ENCODE data around the gene APOM. TPM values are rescaled to one million over a fixed set of nuclear protein-coding genes. Genes with fewer than 3 reads are reported as not detected.

The APOM gene
- 2.8 to 3.7 TPM (median 2.9 TPM) in 5 replicates for total RNA-seq (2022; extraction: Qiagen RNA extraction)

DNA sequence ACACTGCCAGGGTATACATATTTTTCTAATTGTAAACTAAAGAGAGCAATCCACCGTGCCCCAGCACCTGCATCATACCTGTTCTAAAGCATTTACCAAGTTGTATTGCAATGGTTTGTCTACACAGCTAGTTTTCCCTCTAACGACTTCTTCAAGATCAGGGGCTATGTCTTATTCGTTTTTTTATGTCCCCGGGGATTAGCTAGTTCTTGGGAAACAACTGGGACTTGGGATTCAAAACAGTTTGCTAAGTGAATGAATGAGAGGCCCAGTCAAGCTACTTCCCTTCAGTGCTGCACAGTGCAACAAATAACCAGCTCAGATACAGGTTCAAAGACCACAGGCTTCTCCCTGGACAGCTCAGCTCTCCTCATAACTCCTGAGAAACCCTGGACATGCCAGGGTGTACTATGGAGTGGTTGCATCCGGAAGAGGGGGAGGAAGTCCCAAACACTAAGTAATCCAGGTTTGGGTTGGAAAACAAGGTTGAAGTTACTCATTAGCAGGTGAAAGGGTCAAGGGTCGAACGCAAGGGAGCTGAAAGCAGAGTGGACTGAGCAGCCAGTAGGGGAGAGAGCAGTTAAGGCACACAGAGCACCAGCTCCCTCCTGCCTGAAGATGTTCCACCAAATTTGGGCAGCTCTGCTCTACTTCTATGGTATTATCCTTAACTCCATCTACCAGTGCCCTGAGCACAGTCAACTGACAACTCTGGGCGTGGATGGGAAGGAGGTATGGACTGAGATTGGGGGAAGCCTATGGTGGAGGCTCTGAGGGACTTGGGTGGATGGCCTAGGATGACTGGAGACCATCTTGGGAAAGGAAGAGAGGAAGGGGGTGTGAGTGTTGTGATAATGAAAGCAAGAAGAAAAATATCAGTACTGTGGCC lies at the start of gene APOM:
Gene APOM, plus strand, starts transcription at position 546 of the 889 bp plus-strand sequence. Its CDS starts 73 bp downstream, at position 619.

DNA sequence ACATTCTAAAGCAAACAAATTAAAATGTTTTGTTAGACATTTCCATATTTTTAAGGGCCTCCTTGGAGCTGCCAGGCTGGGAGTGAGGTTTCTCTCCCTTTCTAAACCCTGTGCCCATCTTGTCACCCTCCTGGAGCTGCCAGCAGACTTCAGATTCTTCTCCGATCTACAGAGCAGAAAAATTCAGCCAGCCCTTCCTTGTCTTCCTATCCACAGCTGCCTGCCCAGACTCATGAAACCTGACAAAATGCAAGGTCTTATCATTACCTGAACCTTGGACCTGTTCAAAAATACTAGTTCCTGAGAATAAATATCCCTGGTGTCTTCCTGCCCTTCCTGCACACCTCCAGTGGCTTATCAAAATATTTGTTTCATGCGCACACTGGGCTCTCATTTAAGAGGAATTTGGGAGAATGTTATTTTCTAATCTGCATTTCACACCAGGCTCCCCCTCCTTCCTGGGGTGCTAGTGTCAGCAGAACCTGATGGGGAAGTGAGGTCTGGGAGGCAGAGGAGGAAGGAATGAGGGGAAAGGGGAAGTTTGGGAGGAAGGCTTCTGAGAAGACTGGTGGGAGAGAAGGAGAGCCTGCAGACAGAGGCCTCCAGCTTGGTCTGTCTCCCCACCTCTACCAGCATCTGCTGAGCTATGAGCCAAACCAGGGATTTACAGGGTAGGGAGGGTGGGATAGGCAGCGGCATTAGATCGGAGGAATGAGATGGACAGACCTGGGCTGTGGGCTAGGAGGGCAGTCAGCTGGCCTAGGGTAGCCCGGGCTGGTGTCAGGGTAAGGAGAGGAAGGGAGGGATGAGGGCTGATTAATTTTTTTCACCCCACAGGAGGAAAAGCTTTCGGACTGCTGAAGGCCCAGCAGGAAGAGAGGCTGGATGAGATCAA lies 40.8 kb upstream of the APOM start, which contains the start of gene AIF1:
Gene AIF1, plus strand, starts transcription at position 551 of the 895 bp plus-strand sequence. Its CDS starts 96 bp downstream, at position 647.

DNA sequence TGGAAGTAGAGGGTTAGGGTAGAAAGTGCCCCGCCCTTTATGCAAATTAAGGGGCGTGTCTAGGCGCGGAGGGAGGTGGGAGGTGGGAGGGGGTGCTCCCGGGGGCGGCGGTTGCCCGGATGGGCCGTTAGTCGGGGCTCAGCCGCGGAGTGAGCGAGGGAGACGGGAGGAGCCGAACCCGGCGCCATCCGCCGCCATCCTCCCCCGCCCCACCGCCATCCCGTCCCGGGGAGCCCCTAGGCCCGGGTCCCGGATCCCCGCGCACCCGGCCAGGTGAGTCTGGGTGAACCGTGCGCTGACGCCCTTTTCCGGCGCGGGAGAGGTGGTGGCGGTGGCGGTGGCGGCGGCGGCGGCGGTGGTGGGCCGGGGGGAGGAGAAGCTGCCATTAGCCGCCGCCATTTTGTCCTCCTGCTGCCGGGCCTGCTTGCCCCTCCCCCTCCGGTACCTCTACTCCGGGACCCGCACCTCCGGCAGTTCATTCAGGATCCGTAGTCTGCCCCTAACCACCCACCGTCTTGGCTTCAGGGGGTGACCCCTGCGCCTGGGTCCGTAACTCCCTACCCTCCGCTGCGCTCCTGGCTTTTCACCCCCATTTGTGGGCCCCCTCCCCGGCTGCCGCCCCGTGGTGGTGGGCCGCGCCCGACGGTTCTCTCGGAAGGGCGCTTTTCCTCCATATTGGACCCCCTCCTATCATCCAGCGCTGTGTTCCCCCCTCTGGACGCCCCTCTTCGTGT lies 34.9 kb upstream of the APOM start, which contains the start of gene PRRC2A:
Gene PRRC2A, plus strand, starts transcription at position 130 of the 734 bp plus-strand sequence. CDS start 2,075 bp downstream, outside the sequence.

DNA sequence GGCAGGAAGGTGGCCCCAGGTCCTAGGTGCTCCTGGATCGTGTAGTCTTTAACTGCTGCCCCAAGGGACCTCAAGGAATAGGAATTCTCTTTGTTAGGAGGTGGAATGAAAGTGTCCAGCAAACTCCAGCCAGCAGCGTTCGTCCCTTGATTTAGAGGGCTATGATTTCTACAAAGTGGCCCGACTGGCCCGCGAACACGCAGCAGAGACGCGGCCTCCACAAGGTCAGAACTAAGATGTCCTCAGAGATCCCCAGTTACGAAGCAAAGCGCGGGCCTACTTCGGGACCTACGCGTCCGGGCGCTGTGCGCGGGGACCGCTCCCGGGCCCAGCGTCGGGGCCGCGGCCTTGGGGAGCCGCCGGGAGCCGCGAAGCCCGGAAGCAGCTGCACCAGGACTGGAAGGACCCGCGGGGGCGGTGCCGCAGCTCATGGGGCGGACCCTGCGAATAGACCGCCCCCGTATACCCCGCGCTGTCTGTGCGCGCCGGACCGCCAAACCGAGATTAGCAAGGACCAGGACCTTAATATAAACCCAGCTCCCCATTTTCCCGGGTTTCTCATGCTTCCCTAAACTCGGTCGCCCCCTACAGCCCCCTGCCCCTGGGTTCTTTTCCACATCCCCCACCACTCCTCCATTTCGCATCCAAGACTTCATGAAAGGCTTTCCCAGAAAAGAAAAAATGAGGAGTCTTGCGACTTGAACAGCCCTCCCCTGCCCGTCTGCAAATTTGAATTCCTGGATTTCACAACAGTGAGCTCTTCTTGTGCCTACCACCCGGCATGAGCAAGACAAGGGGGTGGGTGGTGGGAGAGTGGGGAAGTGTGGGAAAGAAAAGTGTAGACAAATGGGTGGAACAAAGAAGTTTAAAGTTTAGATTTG lies 4.9 kb downstream of the APOM start, which contains the start of gene C6orf47:
Gene C6orf47, minus strand, starts transcription at position 398 of the 881 bp plus-strand sequence. CDS start 831 bp downstream, outside the sequence.

DNA sequence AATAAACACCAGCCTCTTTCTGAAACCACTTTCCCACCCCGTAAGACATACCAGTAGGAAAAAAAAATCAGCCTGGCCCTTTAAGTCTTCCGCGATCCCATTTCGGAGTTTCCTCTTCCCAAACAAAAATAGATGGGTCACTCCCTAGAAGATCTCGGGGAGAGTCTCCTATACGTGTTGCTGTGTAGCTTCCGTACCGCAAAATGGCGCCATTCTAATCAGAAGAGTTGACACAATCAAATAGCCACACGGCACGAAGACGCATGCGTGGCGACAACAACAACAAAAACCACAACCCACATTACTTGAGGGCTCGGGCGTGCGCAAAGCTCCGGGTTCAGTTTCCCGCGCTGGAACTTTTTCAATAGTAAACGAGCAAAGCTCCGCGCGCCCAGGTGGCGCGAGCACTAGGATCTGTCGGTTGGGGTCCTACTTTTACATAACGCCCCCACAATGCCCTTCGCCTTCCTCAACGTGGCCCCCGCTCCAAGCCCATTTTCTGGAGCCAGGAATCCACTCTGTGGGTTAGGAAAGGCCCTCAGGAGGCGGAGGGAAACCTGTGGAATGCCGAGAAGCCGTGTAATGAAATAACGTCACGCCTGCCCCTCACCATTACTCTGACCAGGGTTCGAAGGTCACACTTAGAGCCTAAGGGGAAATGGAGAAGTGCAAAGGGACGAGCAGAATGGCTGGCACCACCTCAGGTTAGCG lies 9.3 kb downstream of the APOM start, which contains the start of gene GPANK1:
Gene GPANK1, minus strand, starts transcription at position 208 of the 711 bp plus-strand sequence. CDS start 519 bp downstream, outside the sequence.

DNA sequence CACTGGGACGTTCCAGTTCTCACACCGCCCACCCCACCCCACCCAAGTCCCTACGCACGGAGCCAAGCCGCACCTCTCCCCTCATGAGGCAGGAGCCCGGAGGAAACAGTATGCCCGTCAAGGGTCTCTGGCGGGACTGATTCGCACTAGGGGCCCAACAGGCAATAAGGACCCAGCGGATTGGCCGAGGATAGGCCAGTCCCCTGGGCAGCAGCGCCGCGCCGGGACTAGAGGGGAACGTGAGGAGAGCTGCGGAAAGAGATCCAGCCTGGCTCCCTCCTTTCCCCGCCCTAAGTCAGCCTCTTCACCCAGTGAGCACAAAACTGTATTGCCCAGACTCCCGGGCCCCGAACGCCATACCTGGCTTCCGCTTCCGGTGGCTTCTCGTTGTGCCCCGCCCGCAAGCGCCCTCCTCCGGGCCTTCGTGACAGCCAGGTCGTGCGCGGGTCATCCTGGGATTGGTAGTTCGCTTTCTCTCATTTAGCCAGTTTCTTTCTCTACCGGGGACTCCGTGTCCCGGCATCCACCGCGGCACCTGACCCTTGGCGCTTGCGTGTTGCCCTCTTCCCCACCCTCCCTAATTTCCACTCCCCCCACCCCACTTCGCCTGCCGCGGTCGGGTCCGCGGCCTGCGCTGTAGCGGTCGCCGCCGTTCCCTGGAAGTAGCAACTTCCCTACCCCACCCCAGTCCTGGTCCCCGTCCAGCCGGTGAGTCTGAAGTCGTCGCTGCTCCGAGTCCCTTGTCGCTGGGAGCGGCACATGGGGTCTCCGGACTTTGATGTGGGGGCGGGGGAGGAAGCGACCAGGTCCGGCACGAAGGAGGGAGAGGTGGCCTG lies 10.0 kb downstream of the APOM start, which contains the start of gene CSNK2B:
Gene CSNK2B, plus strand, starts transcription at position 580 of the 836 bp plus-strand sequence. CDS start 752 bp downstream, outside the sequence.

DNA sequence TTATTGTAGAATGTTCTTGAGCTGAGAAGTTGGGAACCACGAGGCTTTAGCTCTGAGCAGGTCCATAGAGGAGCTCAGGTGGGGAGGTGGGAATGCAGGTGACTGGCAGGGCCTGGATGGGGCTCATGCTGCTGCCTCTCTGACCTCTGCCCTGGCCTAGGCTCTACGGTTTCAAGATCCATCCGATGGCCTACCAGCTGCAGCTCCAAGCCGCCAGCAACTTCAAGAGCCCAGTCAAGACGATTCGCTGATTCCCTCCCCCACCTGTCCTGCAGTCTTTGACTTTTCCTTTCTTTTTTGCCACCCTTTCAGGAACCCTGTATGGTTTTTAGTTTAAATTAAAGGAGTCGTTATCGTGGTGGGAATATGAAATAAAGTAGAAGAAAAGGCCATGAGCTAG lies 14.0 kb downstream of the APOM start, which contains the start of gene LY6G5B:
Gene LY6G5B, plus strand, starts transcription at position 301 of the 400 bp plus-strand sequence. CDS start 975 bp downstream, outside the sequence.

DNA sequence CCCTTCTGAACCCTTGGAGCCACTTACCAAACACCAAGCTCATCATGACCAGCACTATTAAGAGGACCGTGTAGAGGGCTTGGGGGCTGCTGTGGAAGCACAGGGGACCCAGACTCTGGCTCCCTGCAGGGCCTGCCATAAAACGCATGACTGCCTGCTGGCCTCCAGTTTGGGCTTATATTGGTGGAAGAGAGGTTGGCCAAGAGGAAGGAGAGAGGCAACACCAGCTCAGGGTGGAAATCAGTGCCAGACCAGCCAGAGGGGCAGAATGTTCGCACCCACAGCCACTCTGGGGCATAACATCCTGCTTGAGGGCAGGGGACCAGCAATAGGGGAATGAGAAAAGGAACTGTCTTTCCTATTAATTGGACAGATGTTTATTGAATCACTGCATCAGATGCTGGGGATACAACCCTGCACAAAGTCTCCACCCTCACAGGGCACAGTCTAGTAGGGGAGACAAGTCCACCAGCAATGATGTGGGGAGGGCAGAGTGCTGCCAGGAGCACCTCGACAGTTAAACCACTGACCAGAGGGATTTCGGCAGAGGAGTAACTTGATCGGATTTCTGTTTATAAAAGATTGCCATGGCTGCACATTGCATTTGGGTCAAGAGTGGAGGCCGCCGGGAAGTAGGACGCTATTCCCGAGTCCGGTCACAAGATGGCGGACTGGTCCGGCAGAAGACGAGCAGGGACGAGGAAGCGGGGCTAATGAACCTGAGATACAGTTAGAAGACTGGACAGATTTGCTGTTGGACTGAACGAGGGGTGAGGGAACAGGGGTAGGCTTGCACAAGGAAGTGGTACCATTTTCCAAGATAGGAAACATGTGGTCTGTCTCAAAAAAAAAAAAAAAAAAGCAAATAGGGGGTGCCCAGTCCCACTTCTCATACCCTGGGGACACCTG lies 24.8 kb downstream of the APOM start, which contains the start of gene LY6G5C:
Gene LY6G5C, minus strand, starts transcription at position 842 of the 909 bp plus-strand sequence. Its CDS starts 694 bp downstream, at position 148.

DNA sequence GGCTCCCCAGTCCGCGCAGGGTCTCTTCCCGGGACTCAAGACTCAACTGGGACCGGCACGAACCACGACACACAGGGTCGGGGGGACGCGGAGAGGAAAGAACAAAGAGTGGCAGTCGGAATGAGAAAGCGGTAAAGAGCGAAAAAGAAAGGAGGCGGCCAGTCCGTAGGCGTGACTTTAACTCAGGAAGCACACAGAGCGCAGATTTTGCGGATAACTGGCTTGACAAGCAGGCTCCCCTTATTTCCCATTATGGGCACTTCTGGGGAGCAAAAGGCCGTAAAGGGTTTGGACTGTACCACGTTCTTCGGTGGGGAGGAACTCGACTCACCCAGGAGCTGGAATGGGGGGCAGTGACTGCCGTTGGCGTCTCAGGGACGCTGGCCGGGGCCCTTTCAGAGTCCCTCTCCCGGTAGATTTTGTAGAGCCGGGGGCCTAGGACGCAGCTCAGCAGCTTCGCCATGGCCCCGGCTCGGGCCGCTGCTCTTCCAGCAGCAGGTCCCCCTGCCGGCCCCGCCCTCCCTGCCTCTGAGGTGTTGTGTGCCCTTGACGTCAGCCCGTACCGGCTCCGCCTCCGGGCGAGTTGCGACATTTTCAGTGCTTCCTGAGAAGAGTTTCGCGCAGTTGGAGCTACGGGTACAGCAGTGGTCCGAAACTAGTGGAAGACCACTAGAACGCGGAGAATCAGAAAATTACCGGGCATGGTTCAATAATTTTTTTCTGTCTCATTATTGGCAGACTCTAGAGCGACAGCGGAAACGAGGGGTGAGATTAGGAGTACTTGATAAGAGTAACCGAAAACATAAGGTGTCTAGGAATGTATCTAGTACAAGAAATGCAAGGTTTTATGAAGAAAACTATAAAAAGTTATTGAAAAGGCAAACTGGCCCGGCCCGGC lies 47.4 kb downstream of the APOM start, which contains the start of gene ABHD16A:
Gene ABHD16A, minus strand, starts transcription at position 506 of the 898 bp plus-strand sequence. Its CDS starts 43 bp downstream, at position 463.

DNA sequence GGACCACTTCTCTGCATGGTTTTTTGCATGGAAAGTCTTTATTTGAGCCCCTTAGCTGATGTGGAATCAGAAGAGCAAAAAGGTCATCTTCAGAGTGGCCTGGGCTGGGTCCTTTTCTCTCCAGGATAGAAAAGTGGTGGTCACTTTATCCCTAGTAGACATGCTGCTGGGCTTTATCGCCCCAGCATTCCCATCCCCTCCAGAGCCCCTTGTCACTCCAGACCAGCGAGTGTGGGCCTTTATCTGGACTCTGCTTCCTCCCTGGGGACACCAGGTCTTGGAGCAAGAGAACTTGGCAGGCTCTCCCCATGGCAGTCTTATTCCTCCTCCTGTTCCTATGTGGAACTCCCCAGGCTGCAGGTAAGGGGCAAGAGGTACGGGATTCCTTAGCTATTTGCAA lies 50.9 kb downstream of the APOM start, which contains the start of gene LY6G6F:
Gene LY6G6F, plus strand, starts transcription at position 268 of the 400 bp plus-strand sequence. Its CDS starts 41 bp downstream, at position 309.

Other genes with a start within 250 kb of the APOM start
- 6.0 to 8.1 TPM (median 7.5 TPM) in 5 replicates for gene MICB, start 157.7 kb upstream of the APOM start, total RNA-seq (2022; extraction: Qiagen RNA extraction)
- gene MCCD1, start 126.9 kb upstream of the APOM start, total RNA-seq (2022; extraction: Qiagen RNA extraction) = not detected in 5 replicates
- gene DDX39B, start 113.9 kb upstream of the APOM start, total RNA-seq (2022; extraction: Qiagen RNA extraction) = 336 to 391 TPM (median 386 TPM) in 5 replicates
- 0.35 to 0.98 TPM (median 0.50 TPM) in 5 replicates for gene ATP6V1G2, start 109.3 kb upstream of the APOM start, total RNA-seq (2022; extraction: Qiagen RNA extraction)
- gene NFKBIL1, start 108.3 kb upstream of the APOM start, total RNA-seq (2022; extraction: Qiagen RNA extraction) = 9.0 to 12.4 TPM (median 11.7 TPM) in 5 replicates
- gene LTA, start 83.6 kb upstream of the APOM start, total RNA-seq (2022; extraction: Qiagen RNA extraction) = 0.10 to 0.16 TPM (median 0.12 TPM) in 3 of 5 replicates, not detected in the others
- 0.07 to 0.15 TPM (median 0.14 TPM) in 3 of 5 replicates, not detected in the others for gene TNF, start 80.3 kb upstream of the APOM start, total RNA-seq (2022; extraction: Qiagen RNA extraction)
- gene LTB, start 73.5 kb upstream of the APOM start, total RNA-seq (2022; extraction: Qiagen RNA extraction) = 0.35 to 0.88 TPM (median 0.51 TPM) in 5 replicates
- 0.16 to 0.36 TPM in 2 of 5 replicates, not detected in the others for gene LST1, start 69.6 kb upstream of the APOM start, total RNA-seq (2022; extraction: Qiagen RNA extraction)
- not detected in 5 replicates for gene NCR3, start 62.9 kb upstream of the APOM start, total RNA-seq (2022; extraction: Qiagen RNA extraction)
- not detected in 5 replicates for gene AIF1, start 40.7 kb upstream of the APOM start, total RNA-seq (2022; extraction: Qiagen RNA extraction)
- 68.4 to 87.7 TPM (median 84.8 TPM) in 5 replicates for gene PRRC2A, start 35.2 kb upstream of the APOM start, total RNA-seq (2022; extraction: Qiagen RNA extraction)
- 106 to 148 TPM (median 138 TPM) in 5 replicates for gene BAG6, start 3.2 kb upstream of the APOM start, total RNA-seq (2022; extraction: Qiagen RNA extraction)
- 11.1 to 12.4 TPM (median 11.6 TPM) in 5 replicates for gene C6orf47, start 4.9 kb downstream of the APOM start, total RNA-seq (2022; extraction: Qiagen RNA extraction)
- 10.2 to 12.1 TPM (median 11.4 TPM) in 5 replicates for gene GPANK1, start 9.1 kb downstream of the APOM start, total RNA-seq (2022; extraction: Qiagen RNA extraction)
- gene CSNK2B, start 10.2 kb downstream of the APOM start, total RNA-seq (2022; extraction: Qiagen RNA extraction) = 167 to 177 TPM (median 171 TPM) in 5 replicates
- 2.1 to 5.7 TPM (median 3.8 TPM) in 5 replicates for gene LY6G5B, start 14.1 kb downstream of the APOM start, total RNA-seq (2022; extraction: Qiagen RNA extraction)
- gene LY6G5C, start 25.2 kb downstream of the APOM start, total RNA-seq (2022; extraction: Qiagen RNA extraction) = 0.92 to 1.6 TPM (median 1.1 TPM) in 5 replicates
- gene ABHD16A, start 47.4 kb downstream of the APOM start, total RNA-seq (2022; extraction: Qiagen RNA extraction) = 11.3 to 19.8 TPM (median 18.4 TPM) in 5 replicates
- gene LY6G6F, start 51.0 kb downstream of the APOM start, total RNA-seq (2022; extraction: Qiagen RNA extraction) = not detected in 5 replicates
- not detected in 5 replicates for gene LY6G6D, start 59.5 kb downstream of the APOM start, total RNA-seq (2022; extraction: Qiagen RNA extraction)
- gene LY6G6C, start 65.9 kb downstream of the APOM start, total RNA-seq (2022; extraction: Qiagen RNA extraction) = 0.21 to 0.24 TPM (median 0.23 TPM) in 3 of 5 replicates, not detected in the others
- not detected in 5 replicates for gene MPIG6B, start 67.5 kb downstream of the APOM start, total RNA-seq (2022; extraction: Qiagen RNA extraction)
- 28.3 to 32.5 TPM (median 31.8 TPM) in 5 replicates for gene DDAH2, start 73.4 kb downstream of the APOM start, total RNA-seq (2022; extraction: Qiagen RNA extraction)
- gene CLIC1, start 80.6 kb downstream of the APOM start, total RNA-seq (2022; extraction: Qiagen RNA extraction) = 471 to 496 TPM (median 485 TPM) in 5 replicates
- 11.8 to 15.5 TPM (median 13.1 TPM) in 5 replicates for gene MSH5, start 84.1 kb downstream of the APOM start, total RNA-seq (2022; extraction: Qiagen RNA extraction)
- gene SAPCD1, start 106.8 kb downstream of the APOM start, total RNA-seq (2022; extraction: Qiagen RNA extraction) = 2.6 to 5.2 TPM (median 4.3 TPM) in 5 replicates
- gene VWA7, start 121.4 kb downstream of the APOM start, total RNA-seq (2022; extraction: Qiagen RNA extraction) = 0.72 to 2.2 TPM (median 1.4 TPM) in 5 replicates
- gene VARS1, start 139.9 kb downstream of the APOM start, total RNA-seq (2022; extraction: Qiagen RNA extraction) = 45.6 to 60.9 TPM (median 53.8 TPM) in 5 replicates
- 51.0 to 62.8 TPM (median 60.8 TPM) in 5 replicates for gene LSM2, start 151.1 kb downstream of the APOM start, total RNA-seq (2022; extraction: Qiagen RNA extraction)
- 1.3 to 1.8 TPM (median 1.5 TPM) in 5 replicates for gene HSPA1L, start 159.4 kb downstream of the APOM start, total RNA-seq (2022; extraction: Qiagen RNA extraction)
- gene HSPA1A, start 159.6 kb downstream of the APOM start, total RNA-seq (2022; extraction: Qiagen RNA extraction) = 132 to 252 TPM (median 194 TPM) in 5 replicates
- 89.4 to 177 TPM (median 151 TPM) in 5 replicates for gene HSPA1B, start 171.8 kb downstream of the APOM start, total RNA-seq (2022; extraction: Qiagen RNA extraction)
- gene NEU1, start 206.9 kb downstream of the APOM start, total RNA-seq (2022; extraction: Qiagen RNA extraction) = 21.6 to 33.6 TPM (median 26.8 TPM) in 5 replicates
- 0.15 TPM in 1 of 5 replicates, not detected in the others for gene SLC44A4, start 223.1 kb downstream of the APOM start, total RNA-seq (2022; extraction: Qiagen RNA extraction)
- 19.9 to 30.0 TPM (median 29.0 TPM) in 5 replicates for gene EHMT2, start 241.8 kb downstream of the APOM start, total RNA-seq (2022; extraction: Qiagen RNA extraction)
- gene ZBTB12, start 246.2 kb downstream of the APOM start, total RNA-seq (2022; extraction: Qiagen RNA extraction) = 2.4 to 4.1 TPM (median 3.7 TPM) in 5 replicates